SK-N-SH (cell line): Measurements from ENCODE around the gene ATP5PD. TPM values are rescaled to one million over a fixed set of nuclear protein-coding genes. Genes with fewer than 3 reads are reported as not detected.

Source experiments
- CTCF ChIA-PET: fragments of 300-600, 350-600 bp; formaldehyde crosslinking; extraction: SDS; loops from one replicate; lab custom pipeline; 2021; lab: Yijun Ruan, JAX
- POLR2A ChIA-PET: fragments of 350-600 bp; sonication (Branson Sonifier 250); formaldehyde crosslinking; extraction: SDS; loops from one replicate; lab custom pipeline; 2020; ENCODE audit warnings: antibody characterized with exemption, inconsistent platforms; lab: Yijun Ruan, JAX
- DNase-seq: peaks from one replicate; pipeline ENCODE4 v3.0.0; 2012
- H2AFZ ChIP-seq: fragments of 200-600 bp; sonication (generic); 2 replicates; pipeline ENCODE4 v1.8.1; 2016; ENCODE audit warnings: antibody characterized with exemption, mild to moderate bottlenecking, low read depth
- H3F3A ChIP-seq: fragments of 200-600 bp; sonication (generic); replicated peaks from 2 replicates; pipeline ENCODE3; 2016; ENCODE audit warnings: antibody characterized with exemption, mild to moderate bottlenecking; ENCODE audit not compliant: insufficient read depth
- H3K27ac ChIP-seq, 2 experiments: fragments of 200-500 bp in 1 of 2; fragments of 200-600 bp in 1 of 2; sonication (Bioruptor generic) in 1 of 2; sonication (generic), shearing (Covaris generic) in 1 of 2; 2 replicates each; pipeline versions ENCODE4 v1.5.1 to v1.6.1; 2014 to 2016; ENCODE audit warnings: low read depth in 2 of 2, inconsistent platforms in 1 of 2, low read length in 1 of 2, mild to moderate bottlenecking in 1 of 2, mixed read lengths in 1 of 2
- H3K27me3 ChIP-seq: fragments of 200-600 bp; sonication (generic), shearing (Covaris generic); 2 replicates; pipeline ENCODE4 v1.6.1; 2016; ENCODE audit warnings: mixed run types; ENCODE audit not compliant: insufficient read depth
- H3K36me3 ChIP-seq, 2 experiments: fragments of 200-500 bp in 1 of 2; fragments of 200-600 bp in 1 of 2; sonication (Bioruptor generic) in 1 of 2; sonication (generic) in 1 of 2; replicated peaks in 1 of 2; 2 replicates each; pipeline versions ENCODE3 to v1.5.1; 2014 to 2016; ENCODE audit warnings: low read length in 1 of 2, mild to moderate bottlenecking in 1 of 2; ENCODE audit not compliant: insufficient read depth in 2 of 2, control insufficient read depth in 1 of 2
- H3K4me1 ChIP-seq, 2 experiments: fragments of 200-500 bp in 1 of 2; fragments of 200-600 bp in 1 of 2; sonication (Bioruptor generic) in 1 of 2; sonication (generic), shearing (Covaris generic) in 1 of 2; 2 replicates each; pipeline versions ENCODE4 v1.5.1 to v1.6.1; 2014 to 2016; ENCODE audit warnings: low read depth in 1 of 2, low read length in 1 of 2, mixed run types in 1 of 2; ENCODE audit not compliant: insufficient read depth in 2 of 2, control insufficient read depth in 1 of 2
- H3K4me2 ChIP-seq: fragments of 200-600 bp; sonication (generic), shearing (Covaris generic); 2 replicates; pipeline ENCODE4 v1.6.1; 2017; ENCODE audit warnings: mixed run types
- H3K4me3 ChIP-seq, 2 experiments: fragments of 200-500 bp in 1 of 2; fragments of 200-600 bp in 1 of 2; sonication (Bioruptor generic) in 1 of 2; sonication (generic), shearing (Covaris generic) in 1 of 2; 2 replicates each; pipeline versions ENCODE4 v1.5.1 to v1.8.1; 2014 to 2016; ENCODE audit warnings: low read depth in 2 of 2, inconsistent platforms in 1 of 2, low read length in 1 of 2, mild to moderate bottlenecking in 1 of 2, mixed read lengths in 1 of 2, moderate library complexity in 1 of 2
- H3K79me2 ChIP-seq: fragments of 200-600 bp; sonication (generic); 2 replicates; pipeline ENCODE4 v1.8.1; 2017; ENCODE audit warnings: mild to moderate bottlenecking; ENCODE audit not compliant: insufficient read depth
- H3K9ac ChIP-seq: fragments of 200-600 bp; sonication (generic); 2 replicates; pipeline ENCODE4 v1.6.1; 2017; ENCODE audit warnings: mixed run types
- H3K9me2 ChIP-seq: fragments of 200-600 bp; sonication (generic); 2 replicates; pipeline ENCODE4 v1.6.1; 2017; ENCODE audit warnings: mixed run types
- H3K9me3 ChIP-seq: fragments of 200-600 bp; sonication (generic); 2 replicates; pipeline ENCODE4 v1.6.1; 2017; ENCODE audit warnings: mixed run types, mild to moderate bottlenecking, moderate library complexity
- H4K20me1 ChIP-seq: fragments of 200-600 bp; sonication (generic); 2 replicates; pipeline ENCODE4 v1.6.1; 2017; ENCODE audit warnings: mild to moderate bottlenecking, mixed run types; ENCODE audit not compliant: insufficient read depth
- CHD2 ChIP-seq: fragments of 150-350 bp; IDR thresholded peaks from 2 replicates; pipeline ENCODE4 v1.6.1; 2018; ENCODE audit warnings: low read length; ENCODE audit not compliant: partially characterized antibody
- CTCF ChIP-seq: fragments of 200-600 bp; sonication (generic); IDR thresholded peaks from 2 replicates; pipeline ENCODE4 v1.6.1; 2017; ENCODE audit warnings: antibody characterized with exemption, mild to moderate bottlenecking, moderate library complexity
- ELF1 ChIP-seq: IDR thresholded peaks from 2 replicates; pipeline ENCODE4 v1.4.0; 2012
- EP300 ChIP-seq, 2 experiments: IDR thresholded peaks; 2 replicates each; pipeline versions ENCODE4 v1.4.0 to v1.6.1; 2012; ENCODE audit warnings: borderline replicate concordance in 1 of 2, low read depth in 1 of 2, low read length in 1 of 2
- EZH2phosphoT487 ChIP-seq: fragments of 200-600 bp; sonication (generic); IDR thresholded peaks from 2 replicates; pipeline ENCODE4 v1.6.1; 2017; ENCODE audit warnings: low read depth, mixed run types, mild to moderate bottlenecking, antibody characterized with exemption, moderate library complexity, borderline replicate concordance
- FOXJ3 ChIP-seq: sonication (generic); formaldehyde crosslinking; IDR thresholded peaks from 2 replicates; pipeline ENCODE4 v1.5.1; 2020; ENCODE audit warnings: mild to moderate bottlenecking, missing genetic modification reagents
- FOXM1 ChIP-seq: IDR thresholded peaks from 2 replicates; pipeline ENCODE4 v1.4.0; 2012; ENCODE audit warnings: low read depth, mild to moderate bottlenecking
- IRF3 ChIP-seq: fragments of 150-350 bp; IDR thresholded peaks from 2 replicates; pipeline ENCODE4 v1.6.1; 2016; ENCODE audit warnings: mild to moderate bottlenecking, low read depth, low read length
- MAX ChIP-seq: IDR thresholded peaks from 2 replicates; pipeline ENCODE4 v1.4.0; 2012; ENCODE audit warnings: low read depth
- NRF1 ChIP-seq: IDR thresholded peaks from 2 replicates; pipeline ENCODE4 v1.6.1; 2012; ENCODE audit warnings: low read depth, mild to moderate bottlenecking, low read length
- POLR2AphosphoS5 ChIP-seq: IDR thresholded peaks from 2 replicates; pipeline ENCODE4 v1.6.1; 2012; ENCODE audit warnings: low read depth, low read length
- RCOR1 ChIP-seq: fragments of 150-350 bp; IDR thresholded peaks from 2 replicates; pipeline ENCODE4 v1.6.1; 2017; ENCODE audit warnings: antibody characterized with exemption, low read length
- RFX5 ChIP-seq: IDR thresholded peaks from 2 replicates; pipeline ENCODE4 v1.6.1; 2012; ENCODE audit warnings: mild to moderate bottlenecking, improper control_type of control experiment, low read length
- RXRA ChIP-seq: IDR thresholded peaks from 2 replicates; pipeline ENCODE4 v1.4.0; 2012; ENCODE audit warnings: low read depth, mild to moderate bottlenecking, borderline replicate concordance
- SMC3 ChIP-seq: IDR thresholded peaks from 2 replicates; pipeline ENCODE4 v1.6.1; 2012; ENCODE audit warnings: low read depth, low read length, improper control_type of control experiment
- TAF1 ChIP-seq: IDR thresholded peaks from 2 replicates; pipeline ENCODE4 v1.6.1; 2012; ENCODE audit warnings: low read depth, mild to moderate bottlenecking, low read length, moderate library complexity, borderline replicate concordance
- TCF12 ChIP-seq: IDR thresholded peaks from 2 replicates; pipeline ENCODE4 v1.4.0; 2012
- USF2 ChIP-seq: fragments of 150-350 bp; IDR thresholded peaks from 2 replicates; pipeline ENCODE4 v1.6.1; 2017; ENCODE audit warnings: antibody characterized with exemption, low read length, low read depth, borderline replicate concordance
- WGBS: methylation state at CpG from one replicate; pipeline ENCODE4 v1.1.6; 2017; ENCODE audit warnings: low lambda C conversion rate; 5-methylcytosine and 5-hydroxymethylcytosine counted together
- polyA plus RNA-seq, 3 experiments: library from polyadenylated mRNA; depleted of rRNA; stranded (reverse); fragments of >200 nt; gene quantifications; 2 replicates each; pipeline ENCODE4 v1.2.3, GENCODE V29; 2012
- TF ChIP-seq, protein P1 (sequence below): IDR thresholded peaks from 2 replicates; pipeline ENCODE4 v1.4.0; 2012; ENCODE audit warnings: low read depth, borderline replicate concordance
- TF ChIP-seq, protein P2 (sequence below): IDR thresholded peaks from 2 replicates; pipeline ENCODE4 v1.4.0; 2012; ENCODE audit warnings: low read depth, borderline replicate concordance

The ATP5PD gene
- polyA plus RNA-seq, 1 of the 3 experiments (the other 2 are of a cell fraction): 354 TPM

DNA sequence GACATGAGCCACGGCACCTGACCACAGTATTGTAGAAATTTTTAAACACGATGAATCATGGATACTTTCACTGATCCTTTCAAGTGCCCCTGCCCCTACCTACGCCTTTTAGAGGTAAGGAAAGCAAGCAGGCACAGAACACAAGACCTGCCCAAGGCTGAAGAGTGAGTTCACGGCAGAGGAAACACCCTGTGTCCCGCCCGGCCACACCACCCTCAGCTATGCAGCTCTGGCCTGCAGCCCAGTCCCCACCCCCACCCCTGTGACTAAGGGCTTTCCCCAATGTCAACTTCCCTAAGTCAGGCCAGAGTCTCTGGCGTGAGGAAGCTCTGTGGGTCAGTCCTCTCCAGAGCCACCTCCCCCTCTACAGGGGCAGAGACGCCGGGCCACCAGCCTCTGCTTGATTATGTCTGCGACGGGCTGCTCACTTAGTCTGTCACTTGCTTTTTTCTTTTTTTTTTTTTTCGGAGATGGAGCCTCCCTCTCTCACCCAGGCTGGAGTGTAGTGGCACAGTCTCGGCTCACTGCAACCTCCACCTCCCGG is 49.4 kb upstream of the ATP5PD start (continued):
- TF ChIP-seq TCF12: no peak; the same call in 1 of the 2 replicates
- no peak for TF ChIP-seq CHD2
- TF ChIP-seq, all 33 proteins: peak for 4

- H3K9me2 ChIP-seq: no peaks in the 10 kb centered on the region
- H3K9me3 ChIP-seq: no peaks in the 10 kb centered on the region
- H3K4me3 ChIP-seq: no peak overlapping the region
- CTCF ChIA-PET: interaction anchor here (0.7 to 3.0 kb wide), 6 partner anchors 11 to 133 kb away, joined by 3 to 43 read pairs (median 5); partner anchors contain the start of gene NT5C
- H3K4me2 ChIP-seq: no peak overlapping the region
- no peaks in the 10 kb centered on the region for H4K20me1 ChIP-seq
- DNase-seq: peak; percentile 57
- H3K4me1 ChIP-seq: peaks cover 0 to 5% of the 10 kb centered on the region in 2 experiments; a peak in 1 of 4 replicates
- WGBS: 76% methylated on average over 15 of the region's 16 CpGs
- H3K27ac ChIP-seq: no peak overlapping the region
- no peaks in the 10 kb centered on the region for H3K79me2 ChIP-seq
- H3F3A ChIP-seq: peaks cover 2% of the 10 kb centered on the region
- no peaks in the 10 kb centered on the region for H3K36me3 ChIP-seq
- H3K27me3 ChIP-seq: no peaks in the 10 kb centered on the region
- no peak for TF ChIP-seq POLR2AphosphoS5
- no peak for TF ChIP-seq TAF1
- no peak for TF ChIP-seq RFX5
- no peak for TF ChIP-seq ELF1
- TF ChIP-seq, protein P1, sequence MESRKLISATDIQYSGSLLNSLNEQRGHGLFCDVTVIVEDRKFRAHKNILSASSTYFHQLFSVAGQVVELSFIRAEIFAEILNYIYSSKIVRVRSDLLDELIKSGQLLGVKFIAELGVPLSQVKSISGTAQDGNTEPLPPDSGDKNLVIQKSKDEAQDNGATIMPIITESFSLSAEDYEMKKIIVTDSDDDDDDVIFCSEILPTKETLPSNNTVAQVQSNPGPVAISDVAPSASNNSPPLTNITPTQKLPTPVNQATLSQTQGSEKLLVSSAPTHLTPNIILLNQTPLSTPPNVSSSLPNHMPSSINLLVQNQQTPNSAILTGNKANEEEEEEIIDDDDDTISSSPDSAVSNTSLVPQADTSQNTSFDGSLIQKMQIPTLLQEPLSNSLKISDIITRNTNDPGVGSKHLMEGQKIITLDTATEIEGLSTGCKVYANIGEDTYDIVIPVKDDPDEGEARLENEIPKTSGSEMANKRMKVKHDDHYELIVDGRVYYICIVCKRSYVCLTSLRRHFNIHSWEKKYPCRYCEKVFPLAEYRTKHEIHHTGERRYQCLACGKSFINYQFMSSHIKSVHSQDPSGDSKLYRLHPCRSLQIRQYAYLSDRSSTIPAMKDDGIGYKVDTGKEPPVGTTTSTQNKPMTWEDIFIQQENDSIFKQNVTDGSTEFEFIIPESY: no peak
- TF ChIP-seq CHD2: no peak
- no peak for TF ChIP-seq FOXJ3
- no peak for TF ChIP-seq CTCF
- no peak for TF ChIP-seq MAX
- TF ChIP-seq, protein P2, sequence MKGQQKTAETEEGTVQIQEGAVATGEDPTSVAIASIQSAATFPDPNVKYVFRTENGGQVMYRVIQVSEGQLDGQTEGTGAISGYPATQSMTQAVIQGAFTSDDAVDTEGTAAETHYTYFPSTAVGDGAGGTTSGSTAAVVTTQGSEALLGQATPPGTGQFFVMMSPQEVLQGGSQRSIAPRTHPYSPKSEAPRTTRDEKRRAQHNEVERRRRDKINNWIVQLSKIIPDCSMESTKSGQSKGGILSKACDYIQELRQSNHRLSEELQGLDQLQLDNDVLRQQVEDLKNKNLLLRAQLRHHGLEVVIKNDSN: no peak
- TF ChIP-seq FOXM1: no peak
- TF ChIP-seq IRF3: no peak
- no peak for TF ChIP-seq USF2
- no peak for TF ChIP-seq SMC3
- TF ChIP-seq EP300 (IDR thresholded peaks at IDR 0.05; ENCODE audit: borderline replicate concordance in 1 of 2, low read depth in 1 of 2, low read length in 1 of 2): no peak
- TF ChIP-seq RCOR1: no peak
- TF ChIP-seq RXRA: no peak
- no peak for TF ChIP-seq NRF1
- TF ChIP-seq EZH2phosphoT487: no peak
- TF ChIP-seq, all 33 proteins: peak for 0
- POLR2A ChIA-PET: interaction anchor here (0.5 kb wide), 1 partner anchor 82 kb away, joined by 3 read pairs; no protein-coding TSS in a partner anchor
- Histone ChIP-seq H3K9ac (no peak overlapping the region), H2AFZ (no peak overlapping the region)
Measured at GRCh38 chr17:75094871-75095399, 48.2 kb upstream of the ATP5PD start.
